ENCODE data around the gene OLFM3.

DNA sequence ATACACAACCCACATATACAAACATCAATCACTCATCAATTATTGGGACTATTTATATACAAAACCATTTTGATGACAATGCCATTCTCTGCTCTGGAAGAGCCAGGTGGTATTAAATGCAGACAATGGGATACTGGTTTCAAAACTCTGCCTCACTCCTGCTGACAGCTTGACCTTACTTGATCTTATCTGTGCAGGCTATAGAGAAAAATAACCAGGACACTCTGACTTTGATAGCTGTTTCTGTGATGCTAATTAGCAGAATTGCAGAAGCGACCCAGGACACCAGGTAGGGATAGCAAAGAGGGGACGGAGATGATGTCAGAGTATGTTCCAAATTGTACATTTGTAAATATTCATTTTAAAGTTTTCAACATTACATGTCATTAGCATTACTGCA, 89.5 kb downstream of the OLFM3 start:
- TF ChIP-seq POLR2A (IDR thresholded peaks at IDR 0.05) (no peak), CTCF (IDR thresholded peaks at IDR 0.05) (no peak), POLR2AphosphoS5 (IDR thresholded peaks at IDR 0.05) (no peak), EP300 (IDR thresholded peaks at IDR 0.05) (no peak)

All from stomach (tissue), 4 donors.